Kidney epithelial cell (primary cell): ENCODE results near the gene ALG5. TPM values are rescaled to one million over a fixed set of nuclear protein-coding genes. Genes with fewer than 3 reads are reported as not detected.

Source experiments
- DNase-seq: peaks from one replicate; pipeline ENCODE4 v3.0.0-alpha.2; 2010; ENCODE audit warnings: low read depth
- H3K27me3 ChIP-seq: 2 replicates; pipeline ENCODE4 v1.6.0; 2011; ENCODE audit warnings: low read length; ENCODE audit not compliant: control insufficient read depth, insufficient read depth
- H3K36me3 ChIP-seq: 2 replicates; pipeline ENCODE4 v1.5.1; 2011; ENCODE audit warnings: low read length; ENCODE audit not compliant: control insufficient read depth, insufficient read depth
- H3K4me3 ChIP-seq: 2 replicates; pipeline ENCODE4 v1.5.1; 2011; ENCODE audit warnings: low read depth, mild to moderate bottlenecking, control low read depth, low read length
- CTCF ChIP-seq: IDR thresholded peaks from 2 replicates; pipeline ENCODE4 v1.5.1; 2011; ENCODE audit warnings: mild to moderate bottlenecking, moderate library complexity, low read length, control low read depth, inconsistent platforms; ENCODE audit not compliant: insufficient read depth, poor library complexity, severe bottlenecking
- total RNA-seq: library from RNA; depleted of rRNA; stranded (reverse); fragments of >200 nt; gene quantifications from 2 replicates; pipeline ENCODE4 v1.2.3, GENCODE V29; 2015

ALG5 gene
- total RNA-seq, 1 donor from 2014 or later, result 32.0 TPM

GRCh38 chr13:36959456-36960116 is 39.6 kb downstream of the ALG5 start:
- H3K27me3 ChIP-seq, result no peaks in the 10 kb centered on the region
- TF ChIP-seq CTCF, result no peak
- H3K36me3 ChIP-seq, result peaks cover 3% of the 10 kb centered on the region
- no peak overlapping the region for H3K4me3 ChIP-seq
- no peak for DNase-seq

- Histone ChIP-seq H3K36me3 (no peaks in the 10 kb centered on the region), H3K27me3 (no peaks in the 10 kb centered on the region), H3K4me3 (no peak overlapping the region)
- DNase-seq, result no peak
- TF ChIP-seq CTCF, result no peak
Observed at GRCh38 chr13:36954542-36954941, 44.6 kb downstream of the ALG5 start.

- no peaks in the 10 kb centered on the region for H3K36me3 ChIP-seq
- TF ChIP-seq CTCF, result no peak
- DNase-seq, result no peak
- H3K4me3 ChIP-seq, result no peak overlapping the region
- H3K27me3 ChIP-seq, result no peaks in the 10 kb centered on the region
Observed at GRCh38 chr13:36950920-36951319, 48.2 kb downstream of the ALG5 start.

DNA sequence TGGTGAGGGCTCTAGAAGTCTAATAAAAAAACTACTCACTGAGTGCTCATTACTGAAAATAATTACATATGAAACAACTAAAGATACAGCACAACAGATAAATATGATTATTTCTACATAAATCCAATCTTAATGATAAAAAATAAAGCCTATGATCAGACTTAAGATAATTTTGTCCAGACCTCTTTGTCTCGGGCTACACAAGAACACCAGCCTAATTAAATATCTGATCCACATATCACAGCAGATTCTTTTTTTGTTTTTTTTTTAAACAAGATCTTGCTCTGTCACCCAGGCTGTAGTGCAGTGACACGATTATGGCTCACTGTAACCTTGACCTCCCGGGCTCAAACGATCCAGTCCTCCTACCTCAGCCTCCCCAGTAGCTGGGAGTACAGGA is 48.8 kb downstream of the ALG5 start:
- DNase-seq, result no peak
- no peaks in the 10 kb centered on the region for H3K36me3 ChIP-seq
- H3K27me3 ChIP-seq, result no peaks in the 10 kb centered on the region
- no peak overlapping the region for H3K4me3 ChIP-seq
- no peak for TF ChIP-seq CTCF

DNA sequence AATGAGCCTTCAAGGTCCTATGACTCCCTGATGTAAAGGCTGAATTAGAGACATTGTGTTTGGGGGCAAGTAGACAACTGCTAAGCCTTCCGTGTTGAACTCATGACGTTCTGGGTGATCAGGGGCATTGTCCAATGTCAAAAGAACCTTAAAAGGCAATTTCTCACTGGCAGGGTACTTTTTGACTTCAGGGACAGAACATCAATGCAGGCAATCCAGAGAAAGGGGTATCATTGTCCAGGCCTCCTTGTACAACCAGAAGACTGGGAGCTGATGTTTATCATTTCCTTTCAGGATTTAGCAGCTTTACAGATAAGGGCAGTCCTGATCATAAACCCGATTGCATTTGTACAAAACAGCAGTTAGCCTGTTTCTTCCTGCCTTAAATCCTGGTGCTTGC is 54.1 kb downstream of the ALG5 start:
- no peaks in the 10 kb centered on the region for H3K36me3 ChIP-seq
- no peak overlapping the region for H3K4me3 ChIP-seq
- DNase-seq, result no peak
- no peak for TF ChIP-seq CTCF
- H3K27me3 ChIP-seq, result no peaks in the 10 kb centered on the region

GRCh38 chr13:36925603-36926002 is 73.5 kb downstream of the ALG5 start:
- no peak overlapping the region for H3K4me3 ChIP-seq
- DNase-seq, result no peak
- no peak for TF ChIP-seq CTCF
- H3K36me3 ChIP-seq, result no peaks in the 10 kb centered on the region
- H3K27me3 ChIP-seq, result no peaks in the 10 kb centered on the region
